ENCODE results near the gene PACRG.

DNA sequence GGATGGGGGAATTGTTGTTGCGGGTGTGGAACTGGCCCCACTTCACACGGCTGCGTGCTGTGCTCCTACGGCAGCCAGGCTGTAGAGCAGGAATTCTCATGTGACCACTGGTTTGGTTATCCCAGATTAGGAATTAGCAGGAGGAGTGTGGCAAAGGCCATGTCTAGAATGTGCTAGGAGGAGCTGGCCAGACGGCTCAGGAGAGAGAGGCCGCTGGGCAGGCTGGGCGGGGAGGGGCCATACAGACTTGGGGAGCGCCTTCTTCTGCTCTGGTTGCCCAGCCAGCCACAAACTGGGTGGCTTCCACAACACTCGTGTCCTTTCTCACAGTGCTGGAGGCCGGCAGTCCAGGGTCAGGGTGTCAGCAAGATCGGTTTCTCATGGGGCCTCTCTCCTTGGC is 441.7 kb downstream of the PACRG start:
- TF ChIP-seq EZH2 (IDR thresholded peaks at IDR 0.05; ENCODE audit: insufficient read depth, poor library complexity, severe bottlenecking) (no peak), EZH2phosphoT487 (IDR thresholded peaks at IDR 0.05; ENCODE audit: insufficient read depth, low read depth) (no peak)
